Kasumi-1 (cell line): ENCODE results near the gene SHF.
"Not testable (repeated sequence)": the region's sequence is repeated elsewhere in the genome, so short reads cannot be mapped to it uniquely, and the experiment has no call there.

Experiments
- DNase-seq, 2 experiments: peaks; one replicate each; lab custom pipeline; 2025; lab: John Stamatoyannopoulos, UW

The SHF gene

GRCh38 chr15:45146405-45146804 is 41.4 kb downstream of the SHF start:
- no peak for DNase-seq

GRCh38 chr15:45144775-45145174 is 43.0 kb downstream of the SHF start:
- DNase-seq, result no peak

- DNase-seq, result no peak
Measured at GRCh38 chr15:45143946-45144345, 43.8 kb downstream of the SHF start.

- no peak for DNase-seq
Measured at GRCh38 chr15:45143056-45143455, 44.7 kb downstream of the SHF start.

- no peak for DNase-seq
Measured at GRCh38 chr15:45141386-45141785, 46.4 kb downstream of the SHF start.

GRCh38 chr15:45140557-45141250 is 47.1 kb downstream of the SHF start:
- no peak for DNase-seq

GRCh38 chr15:45139770-45140169 is 48.0 kb downstream of the SHF start:
- DNase-seq, result no peak

- DNase-seq, result no peak
Measured at GRCh38 chr15:45138814-45139765, 48.7 kb downstream of the SHF start.

- DNase-seq, result no peak
Measured at GRCh38 chr15:45137703-45138102, 50.1 kb downstream of the SHF start.

- no peak for DNase-seq
Measured at GRCh38 chr15:45136378-45136764, 51.4 kb downstream of the SHF start.

GRCh38 chr15:45135705-45136377 is 51.9 kb downstream of the SHF start:
- DNase-seq, result not testable (repeated sequence)

GRCh38 chr15:45134682-45135604 is 52.8 kb downstream of the SHF start:
- no peak for DNase-seq

- no peak for DNase-seq
Measured at GRCh38 chr15:45134046-45134445, 53.7 kb downstream of the SHF start.

GRCh38 chr15:45133561-45133920 is 54.2 kb downstream of the SHF start:
- no peak for DNase-seq

GRCh38 chr15:45132844-45133560 is 54.8 kb downstream of the SHF start:
- DNase-seq, result no peak

- no peak for DNase-seq
Measured at GRCh38 chr15:45131510-45131909, 56.3 kb downstream of the SHF start.

GRCh38 chr15:45130291-45131000 is 57.3 kb downstream of the SHF start:
- no peak for DNase-seq

- no peak for DNase-seq
Measured at GRCh38 chr15:45129651-45130129, 58.1 kb downstream of the SHF start, which contains the start of the genes DUOX1 and DUOXA1. Gene DUOX1, plus strand, starts transcription at chr15:45129994. Its CDS starts 1,973 bp downstream, at chr15:45131967. Gene DUOXA1, minus strand, starts transcription at chr15:45129879. Its CDS starts 6,865 bp downstream, at chr15:45123014.

- no peak for DNase-seq
Measured at GRCh38 chr15:45128971-45129639, 58.7 kb downstream of the SHF start.
